DMS 273 treated with DMSO at 0.1 percent for 48 hours (cell line): ENCODE results near the gene ZMYND8.
"Not testable (repeated sequence)": the region's sequence is repeated elsewhere in the genome, so short reads cannot be mapped to it uniquely, and the experiment has no call there.

ENCODE experiments used
- DNase-seq: peaks from one replicate; lab custom pipeline; 2025; lab: John Stamatoyannopoulos, UW

ZMYND8 gene

GRCh38 chr20:47286681-47287080 is 69.8 kb downstream of the ZMYND8 start:
- no peak for DNase-seq

GRCh38 chr20:47285189-47285588 is 71.3 kb downstream of the ZMYND8 start:
- no peak for DNase-seq

GRCh38 chr20:47284373-47284772 is 72.1 kb downstream of the ZMYND8 start:
- DNase-seq, result no peak

GRCh38 chr20:47283411-47283810 is 73.1 kb downstream of the ZMYND8 start:
- no peak for DNase-seq

GRCh38 chr20:47282864-47283263 is 73.6 kb downstream of the ZMYND8 start:
- no peak for DNase-seq

GRCh38 chr20:47281376-47281775 is 75.1 kb downstream of the ZMYND8 start:
- DNase-seq, result no peak

GRCh38 chr20:47280668-47281067 is 75.8 kb downstream of the ZMYND8 start:
- no peak for DNase-seq

- no peak for DNase-seq
These were observed 76.3 kb downstream of the ZMYND8 start for GRCh38 chr20:47280228-47280627.

GRCh38 chr20:47278907-47279348 is 77.6 kb downstream of the ZMYND8 start:
- no peak for DNase-seq

GRCh38 chr20:47277535-47277872 is 79.0 kb downstream of the ZMYND8 start:
- not testable (repeated sequence) for DNase-seq

- DNase-seq, result no peak
These were observed 79.5 kb downstream of the ZMYND8 start for GRCh38 chr20:47276851-47277534.

GRCh38 chr20:47276251-47276650 is 80.2 kb downstream of the ZMYND8 start:
- DNase-seq, result no peak

GRCh38 chr20:47275548-47275947 is 81.0 kb downstream of the ZMYND8 start:
- DNase-seq, result no peak

GRCh38 chr20:47274401-47275108 is 81.9 kb downstream of the ZMYND8 start:
- DNase-seq, result no peak

- no peak for DNase-seq
These were observed 82.8 kb downstream of the ZMYND8 start for GRCh38 chr20:47273591-47274235.

- peak; percentile 22 for DNase-seq
These were observed 83.5 kb downstream of the ZMYND8 start for GRCh38 chr20:47272893-47273590.

GRCh38 chr20:47271046-47271615 is 85.4 kb downstream of the ZMYND8 start:
- no peak for DNase-seq

GRCh38 chr20:47269309-47270165 is 87.0 kb downstream of the ZMYND8 start:
- DNase-seq, result no peak

GRCh38 chr20:47267621-47268020 is 88.9 kb downstream of the ZMYND8 start:
- DNase-seq, result no peak

GRCh38 chr20:47266847-47267515 is 89.5 kb downstream of the ZMYND8 start:
- DNase-seq, result no peak

- DNase-seq, result no peak
These were observed 90.5 kb downstream of the ZMYND8 start for GRCh38 chr20:47265984-47266383.
